RWPE2 (cell line): ENCODE data around the gene RAP1GAP.
A peak's percentile ranks its signal among the peaks of the same experiment; 100 is the strongest.

Experiments used
- ATAC-seq: fragments of 200-7000 bp; cut with Tn5 transposase; 3 replicates; pipeline ENCODE4 v1.9.1; 2021; ENCODE audit warnings: low read depth
- DNase-seq: peaks from one replicate; pipeline ENCODE4 v3.0.0-alpha.2; 2020; ENCODE audit warnings: low spot score
- H3K27ac ChIP-seq: fragments of 450-650 bp; 2 replicates; pipeline ENCODE4 v1.5.1; 2017; ENCODE audit warnings: mild to moderate bottlenecking; ENCODE audit not compliant: poor library complexity, severe bottlenecking
- H3K27me3 ChIP-seq: fragments of 250-450 bp; sonication (Bioruptor Pico); 2 replicates; pipeline ENCODE4 v1.5.1; 2021; ENCODE audit warnings: mild to moderate bottlenecking, moderate library complexity; ENCODE audit not compliant: insufficient read depth, poor library complexity, severe bottlenecking
- H3K36me3 ChIP-seq: fragments of 250-450 bp; sonication (Bioruptor Pico); 2 replicates; pipeline ENCODE4 v1.5.1; 2020; ENCODE audit warnings: low read depth, mild to moderate bottlenecking, moderate library complexity
- H3K4me1 ChIP-seq: fragments of 250-450 bp; sonication (Bioruptor Pico); 2 replicates; pipeline ENCODE4 v1.5.1; 2021; ENCODE audit warnings: mild to moderate bottlenecking, moderate library complexity; ENCODE audit not compliant: insufficient read depth, poor library complexity, severe bottlenecking
- H3K4me3 ChIP-seq: fragments of 250-450 bp; sonication (Bioruptor Pico); 2 replicates; pipeline ENCODE4 v1.5.1; 2021; ENCODE audit warnings: mild to moderate bottlenecking, moderate library complexity; ENCODE audit not compliant: severe bottlenecking
- H3K9me3 ChIP-seq: fragments of 250-450 bp; sonication (Bioruptor Pico); 2 replicates; pipeline ENCODE4 v1.5.1; 2021; ENCODE audit warnings: mild to moderate bottlenecking, moderate library complexity; ENCODE audit not compliant: severe bottlenecking
- CTCF ChIP-seq: fragments of 450-650 bp; IDR thresholded peaks from one replicate; pipeline ENCODE4 v1.5.1; 2017; ENCODE audit warnings: mild to moderate bottlenecking, moderate library complexity; ENCODE audit not compliant: poor library complexity, severe bottlenecking

Gene RAP1GAP

GRCh38 chr1:21617126-21617738, 51.9 kb downstream of the RAP1GAP start:
- Histone ChIP-seq H3K4me1 (peaks cover 5% of the 10 kb centered on the region), H3K4me3 (no peak overlapping the region), H3K27ac (no peak overlapping the region), H3K36me3 (no peaks in the 10 kb centered on the region), H3K9me3 (no peaks in the 10 kb centered on the region), H3K27me3 (no peaks in the 10 kb centered on the region)
- ATAC-seq (no peak), DNase-seq (no peak)
- no peak for TF ChIP-seq CTCF

- DNase-seq: no peak
- Histone ChIP-seq H3K9me3 (no peaks in the 10 kb centered on the region), H3K27ac (no peak overlapping the region), H3K4me3 (no peak overlapping the region), H3K36me3 (no peaks in the 10 kb centered on the region), H3K27me3 (no peaks in the 10 kb centered on the region), H3K4me1 (peaks cover 5% of the 10 kb centered on the region)
- ATAC-seq: no peak
- TF ChIP-seq CTCF: no peak
These were observed 52.8 kb downstream of the RAP1GAP start for GRCh38 chr1:21616372-21616771.

- Histone ChIP-seq H3K27me3 (no peaks in the 10 kb centered on the region), H3K4me3 (no peak overlapping the region), H3K4me1 (peaks cover 5% of the 10 kb centered on the region), H3K27ac (no peak overlapping the region), H3K36me3 (no peaks in the 10 kb centered on the region), H3K9me3 (no peaks in the 10 kb centered on the region)
- ATAC-seq (peak; percentile 85), DNase-seq (no peak)
- no peak for TF ChIP-seq CTCF
These were observed 54.6 kb downstream of the RAP1GAP start for GRCh38 chr1:21614419-21615115.

GRCh38 chr1:21613072-21613867, 55.9 kb downstream of the RAP1GAP start:
- no peak for DNase-seq

More at GRCh38 chr1:21613072-21613867, 55.9 kb downstream of the RAP1GAP start:
- H3K4me1 ChIP-seq: peaks cover 5% of the 10 kb centered on the region
- TF ChIP-seq CTCF: no peak
- no peak overlapping the region for H3K27ac ChIP-seq
- no peaks in the 10 kb centered on the region for H3K27me3 ChIP-seq
- no peak for ATAC-seq
- H3K4me3 ChIP-seq: no peak overlapping the region
- no peaks in the 10 kb centered on the region for H3K36me3 ChIP-seq
- H3K9me3 ChIP-seq: no peaks in the 10 kb centered on the region
